Activated T-helper 1 cell treated with anti-CD3 and anti-CD28 coated beads, Interleukin-12 subunit alpha, Interleukin-12 subunit beta, Interleukin-2, Interleukin-4 antibody, amounts not matched to agents 30 ng/mL and 10 ng/mL and 1 ng/mL, durations not matched to agents 14 hours and 24 hours and 36 hours (primary cell): ENCODE data around the gene FYB2. TPM values are rescaled to one million over a fixed set of nuclear protein-coding genes. Genes with fewer than 3 reads are reported as not detected.
A peak's percentile ranks its signal among the peaks of the same experiment; 100 is the strongest.

Source experiments
- DNase-seq: peaks from one replicate; pipeline ENCODE4 v3.0.0; 2021; ENCODE audit warnings: low spot score
- H3K27ac Mint-ChIP-seq: one replicate; pipeline ENCODE4 v1.8.0; 2021; ENCODE audit warnings: mild to moderate bottlenecking, mixed read lengths
- H3K27me3 Mint-ChIP-seq: one replicate; pipeline ENCODE4 v1.8.0; 2022; ENCODE audit warnings: mild to moderate bottlenecking, moderate library complexity, mixed read lengths; ENCODE audit not compliant: insufficient read depth
- H3K36me3 Mint-ChIP-seq: one replicate; pipeline ENCODE4 v1.8.0; 2021; ENCODE audit warnings: low read depth, mixed read lengths
- H3K4me1 Mint-ChIP-seq: one replicate; pipeline ENCODE4 v1.8.0; 2021; ENCODE audit warnings: low read depth, mixed read lengths
- H3K4me3 Mint-ChIP-seq: one replicate; pipeline ENCODE4 v1.8.0; 2021; ENCODE audit warnings: mild to moderate bottlenecking, moderate library complexity, mixed read lengths
- H3K9me3 Mint-ChIP-seq: one replicate; pipeline ENCODE4 v1.8.0; 2021; ENCODE audit warnings: mixed read lengths
- intact Hi-C: fragments of 100-400 bp; cut with micrococcal nuclease; formaldehyde crosslinking; loops from one replicate; pipeline ENCODE4 v1.15.1; 2024
- total RNA-seq: library from RNA; stranded (reverse); gene quantifications from 2 replicates; pipeline ENCODE4 v1.2.3, GENCODE V29; 2022

The FYB2 gene
- total RNA-seq, 1 donor from 2014 or later, result not detected

DNA sequence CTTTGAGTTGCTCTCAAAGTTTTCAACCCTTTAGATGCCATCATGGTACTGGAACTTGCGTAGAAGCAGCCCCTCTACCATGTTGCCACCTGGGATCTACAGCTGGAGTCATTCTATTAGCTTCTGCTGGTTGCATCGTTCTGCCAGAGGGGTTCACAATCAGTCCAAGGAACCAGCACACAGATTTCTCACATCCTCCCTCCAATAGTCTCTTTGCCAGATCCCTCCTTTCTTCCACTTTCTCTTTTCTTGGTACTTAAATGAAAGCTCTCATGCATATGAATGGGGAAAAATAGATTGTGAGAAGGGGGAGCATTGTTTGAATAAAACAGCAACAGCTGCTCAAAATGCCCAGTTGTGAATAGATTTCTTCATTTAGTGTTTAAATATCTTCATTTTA lies 31.2 kb upstream of the FYB2 start:
- Mint-ChIP-seq H3K27me3 (no peaks in the 10 kb centered on the region), H3K27ac (no peak overlapping the region)

DNA sequence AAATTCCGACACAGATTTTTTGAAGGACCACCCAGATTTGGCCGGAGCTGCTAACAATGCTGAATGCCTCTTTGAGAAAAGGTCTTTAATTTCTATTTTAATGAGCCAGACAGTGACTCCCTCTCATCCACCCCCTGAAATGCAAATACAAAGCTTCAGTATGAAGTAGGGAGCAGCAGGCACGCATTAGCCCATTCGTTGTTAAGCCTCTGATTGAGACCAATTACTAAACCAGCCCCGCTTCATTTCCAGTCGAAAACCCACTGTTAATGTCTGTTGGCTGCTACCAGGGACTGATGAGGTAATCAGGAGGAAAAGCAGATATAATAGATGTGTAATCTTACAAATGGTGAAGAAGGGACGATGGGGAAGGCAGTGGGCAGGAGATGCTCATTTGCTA lies 30.5 kb upstream of the FYB2 start:
- DNase-seq, result no peak
- H3K9me3 Mint-ChIP-seq, result no peaks in the 10 kb centered on the region
- intact Hi-C loops, result no loop called here
- no peak overlapping the region for H3K27ac Mint-ChIP-seq
- no peak overlapping the region for H3K4me3 Mint-ChIP-seq
- no peaks in the 10 kb centered on the region for H3K27me3 Mint-ChIP-seq
- no peaks in the 10 kb centered on the region for H3K4me1 Mint-ChIP-seq
- no peaks in the 10 kb centered on the region for H3K36me3 Mint-ChIP-seq

More for the DNA sequence above, 31.2 kb upstream of the FYB2 start:
- no peaks in the 10 kb centered on the region for H3K9me3 Mint-ChIP-seq
- intact Hi-C loops, result no loop called here
- H3K36me3 Mint-ChIP-seq, result no peaks in the 10 kb centered on the region
- no peak overlapping the region for H3K4me3 Mint-ChIP-seq
- no peaks in the 10 kb centered on the region for H3K4me1 Mint-ChIP-seq
- DNase-seq, result no peak

GRCh38 chr1:56845343-56845742 lies 26.1 kb upstream of the FYB2 start:
- no peak for DNase-seq
- H3K36me3 Mint-ChIP-seq, result no peaks in the 10 kb centered on the region
- intact Hi-C loops, result no loop called here
- no peaks in the 10 kb centered on the region for H3K4me1 Mint-ChIP-seq
- H3K27ac Mint-ChIP-seq, result no peak overlapping the region
- H3K9me3 Mint-ChIP-seq, result no peaks in the 10 kb centered on the region
- H3K4me3 Mint-ChIP-seq, result no peak overlapping the region
- no peaks in the 10 kb centered on the region for H3K27me3 Mint-ChIP-seq

DNA sequence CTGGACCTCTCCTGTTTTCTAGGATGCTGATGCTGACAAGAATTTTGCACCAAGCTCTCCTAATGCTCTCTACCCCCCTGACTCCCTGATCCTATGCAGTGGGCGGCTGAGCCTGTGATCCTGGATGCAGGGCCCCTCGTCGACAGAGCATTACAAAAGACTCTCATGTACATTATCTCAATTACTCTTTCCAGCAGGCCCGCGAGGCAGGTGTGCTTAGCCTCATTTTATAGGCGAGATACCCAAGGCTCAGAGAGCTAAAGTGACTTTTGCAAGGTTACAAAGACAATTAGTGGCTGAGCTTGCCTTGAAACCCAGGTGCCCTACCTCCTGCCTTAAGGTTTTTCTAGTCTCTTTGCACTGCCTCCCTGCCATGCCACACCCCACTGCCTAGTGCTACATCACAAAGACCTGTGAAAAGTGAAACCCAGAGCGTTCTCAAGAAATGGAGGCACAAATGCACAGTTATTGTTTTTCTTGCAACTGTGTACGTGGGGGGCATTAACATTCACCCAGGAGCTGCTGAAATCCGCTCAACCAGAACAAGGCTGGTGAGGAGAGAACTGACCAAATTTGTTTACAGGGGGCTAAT lies 25.4 kb upstream of the FYB2 start:
- no peak overlapping the region for H3K4me3 Mint-ChIP-seq
- H3K27me3 Mint-ChIP-seq, result no peaks in the 10 kb centered on the region
- intact Hi-C loops, result no loop called here
- H3K36me3 Mint-ChIP-seq, result no peaks in the 10 kb centered on the region
- H3K27ac Mint-ChIP-seq, result no peak overlapping the region
- H3K9me3 Mint-ChIP-seq, result no peaks in the 10 kb centered on the region
- H3K4me1 Mint-ChIP-seq, result no peaks in the 10 kb centered on the region
- DNase-seq, result no peak

DNA sequence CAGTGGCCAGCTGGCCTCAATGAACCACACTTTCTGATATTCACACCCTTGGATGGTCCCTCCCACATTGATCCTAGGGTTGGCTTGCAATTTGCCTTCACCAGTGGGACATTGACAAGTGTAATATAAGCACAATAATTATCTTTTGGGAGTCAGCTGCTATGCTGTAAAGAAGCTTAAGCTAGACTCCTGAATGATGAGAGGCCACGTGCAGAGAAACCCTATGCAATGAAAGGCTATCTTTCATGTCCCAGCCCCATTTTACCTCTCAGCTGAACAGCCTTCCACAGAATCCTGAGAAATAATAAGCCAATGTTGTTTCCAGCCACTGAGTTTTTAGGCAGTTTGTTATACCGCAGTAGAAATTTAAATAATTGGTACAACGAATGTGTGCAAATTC lies 24.3 kb upstream of the FYB2 start:
- no peak for DNase-seq
- H3K4me1 Mint-ChIP-seq, result no peaks in the 10 kb centered on the region
- no peaks in the 10 kb centered on the region for H3K27me3 Mint-ChIP-seq
- intact Hi-C loops, result no loop called here
- no peaks in the 10 kb centered on the region for H3K9me3 Mint-ChIP-seq
- H3K36me3 Mint-ChIP-seq, result no peaks in the 10 kb centered on the region
- H3K4me3 Mint-ChIP-seq, result no peak overlapping the region
- H3K27ac Mint-ChIP-seq, result no peak overlapping the region

DNA sequence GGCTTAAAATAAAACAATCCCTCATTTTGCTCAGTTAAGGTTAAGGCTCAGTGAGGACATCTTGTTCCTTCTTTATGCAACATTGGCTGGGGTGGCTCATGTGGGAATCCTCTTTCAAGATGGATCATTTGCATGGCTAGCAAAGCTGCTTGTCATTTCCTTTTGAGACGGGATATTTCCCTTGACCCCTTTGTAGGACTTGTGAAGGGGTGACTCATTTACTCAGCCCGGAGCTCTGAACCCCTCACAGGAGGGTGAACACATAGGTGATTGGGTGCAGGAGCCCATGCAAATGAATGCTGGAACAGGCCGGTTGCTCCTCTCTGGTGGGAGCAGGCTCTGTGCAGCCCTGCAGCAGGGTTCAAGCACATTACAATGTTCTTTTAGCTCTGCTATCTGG lies 19.6 kb upstream of the FYB2 start:
- H3K27ac Mint-ChIP-seq, result no peak overlapping the region
- no peaks in the 10 kb centered on the region for H3K9me3 Mint-ChIP-seq
- no peaks in the 10 kb centered on the region for H3K27me3 Mint-ChIP-seq
- no peak for DNase-seq
- H3K36me3 Mint-ChIP-seq, result no peaks in the 10 kb centered on the region
- intact Hi-C loops, result loop anchor here (10.0 kb wide), 2 partner anchors 386 to 1676 kb away; no protein-coding TSS in a partner anchor
- H3K4me3 Mint-ChIP-seq, result no peak overlapping the region
- H3K4me1 Mint-ChIP-seq, result no peaks in the 10 kb centered on the region

- Mint-ChIP-seq H3K9me3 (no peaks in the 10 kb centered on the region), H3K27me3 (no peaks in the 10 kb centered on the region)
- intact Hi-C loops, result loop anchor here (10.0 kb wide), 2 partner anchors 387 to 1677 kb away; no protein-coding TSS in a partner anchor
Observed at GRCh38 chr1:56837244-56837939, 18.2 kb upstream of the FYB2 start.

DNA sequence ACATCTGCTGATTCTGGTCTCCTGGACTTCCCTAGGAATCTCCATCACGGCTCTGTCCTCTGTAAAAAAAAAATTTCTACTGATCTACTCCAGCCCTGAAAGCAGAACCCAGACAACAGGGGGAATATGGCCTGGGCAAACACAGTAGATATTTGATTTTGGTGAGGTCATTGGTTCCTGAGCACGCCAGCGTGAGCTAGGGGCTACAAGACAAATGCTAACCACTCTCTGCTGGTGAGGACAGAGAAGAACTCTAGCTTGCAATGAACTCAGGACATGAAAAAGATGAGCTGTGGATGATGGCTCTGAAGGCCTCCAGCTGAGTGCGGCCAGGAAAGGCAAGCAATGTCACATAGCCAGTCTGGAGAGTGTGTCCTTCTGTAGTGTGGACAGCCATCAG lies 17.2 kb upstream of the FYB2 start:
- intact Hi-C loops, result loop anchor here (10.0 kb wide), 2 partner anchors 388 to 1678 kb away; no protein-coding TSS in a partner anchor
- no peaks in the 10 kb centered on the region for H3K9me3 Mint-ChIP-seq
- H3K4me1 Mint-ChIP-seq, result no peaks in the 10 kb centered on the region
- no peak overlapping the region for H3K27ac Mint-ChIP-seq
- H3K36me3 Mint-ChIP-seq, result no peaks in the 10 kb centered on the region
- H3K27me3 Mint-ChIP-seq, result no peaks in the 10 kb centered on the region
- no peak for DNase-seq
- no peak overlapping the region for H3K4me3 Mint-ChIP-seq

More at GRCh38 chr1:56837244-56837939, 18.2 kb upstream of the FYB2 start:
- H3K4me1 Mint-ChIP-seq, result no peaks in the 10 kb centered on the region
- H3K27ac Mint-ChIP-seq, result no peak overlapping the region
- H3K4me3 Mint-ChIP-seq, result no peak overlapping the region
- no peak for DNase-seq
- H3K36me3 Mint-ChIP-seq, result no peaks in the 10 kb centered on the region

DNA sequence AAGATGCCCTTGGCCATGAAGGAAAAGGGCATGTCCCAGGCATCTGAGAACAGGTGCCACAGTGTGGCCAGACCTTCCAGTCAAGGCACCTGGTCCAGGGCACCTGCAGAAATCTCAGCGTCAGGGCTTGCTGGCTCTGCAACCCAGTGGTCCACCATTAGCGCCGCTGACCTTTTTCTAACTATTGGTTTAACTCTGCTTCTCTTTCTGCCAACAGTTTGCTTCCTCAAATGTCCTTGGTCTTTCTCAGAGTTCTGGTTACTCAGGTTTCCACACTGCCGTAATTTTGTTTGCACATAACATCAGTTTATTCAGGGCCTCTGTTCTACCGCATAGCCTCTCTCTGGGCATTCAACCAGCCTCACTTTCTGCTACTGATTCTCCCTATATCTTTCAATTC lies 16.5 kb upstream of the FYB2 start:
- intact Hi-C loops, result loop anchor here (10.0 kb wide), 2 partner anchors 389 to 1679 kb away; no protein-coding TSS in a partner anchor
- H3K4me1 Mint-ChIP-seq, result no peaks in the 10 kb centered on the region
- no peaks in the 10 kb centered on the region for H3K27me3 Mint-ChIP-seq
- H3K27ac Mint-ChIP-seq, result no peak overlapping the region
- H3K9me3 Mint-ChIP-seq, result no peaks in the 10 kb centered on the region
- no peak overlapping the region for H3K4me3 Mint-ChIP-seq
- no peak for DNase-seq
- H3K36me3 Mint-ChIP-seq, result no peaks in the 10 kb centered on the region

- Mint-ChIP-seq H3K27me3 (no peaks in the 10 kb centered on the region), H3K9me3 (no peaks in the 10 kb centered on the region), H3K27ac (no peak overlapping the region), H3K36me3 (no peaks in the 10 kb centered on the region), H3K4me3 (no peak overlapping the region), H3K4me1 (no peaks in the 10 kb centered on the region)
- no peak for DNase-seq
- intact Hi-C loops, result loop anchor here (10.0 kb wide), 2 partner anchors 390 to 1680 kb away; no protein-coding TSS in a partner anchor
Observed at GRCh38 chr1:56834137-56834900, 15.1 kb upstream of the FYB2 start.

DNA sequence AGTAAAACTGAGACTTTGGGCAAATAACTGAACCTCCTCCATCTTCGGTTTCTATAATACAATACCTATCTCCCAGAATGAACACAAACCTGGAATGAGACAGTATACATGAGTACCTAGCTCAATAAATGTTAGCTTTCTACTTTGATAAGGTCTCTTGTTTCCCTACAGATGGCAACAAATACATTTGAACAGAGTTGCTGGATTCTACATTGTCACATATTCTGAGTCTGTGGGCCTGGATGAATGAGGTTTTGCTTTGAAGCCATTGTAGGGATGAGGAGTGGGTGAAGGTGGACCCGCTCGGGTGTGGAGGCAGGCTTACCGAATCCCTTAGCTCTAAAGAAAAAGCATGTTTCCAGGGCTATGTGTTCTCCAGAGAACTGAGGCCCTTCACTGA lies 13.9 kb upstream of the FYB2 start:
- no peaks in the 10 kb centered on the region for H3K4me1 Mint-ChIP-seq
- peaks cover 1% of the 10 kb centered on the region for H3K27me3 Mint-ChIP-seq
- intact Hi-C loops, result loop anchor here (2.0 to 10.0 kb wide), 3 partner anchors 136 to 1682 kb away; no protein-coding TSS in a partner anchor
- no peak for DNase-seq
- H3K27ac Mint-ChIP-seq, result no peak overlapping the region
- no peaks in the 10 kb centered on the region for H3K9me3 Mint-ChIP-seq
- no peaks in the 10 kb centered on the region for H3K36me3 Mint-ChIP-seq
- H3K4me3 Mint-ChIP-seq, result no peak overlapping the region

GRCh38 chr1:56831871-56832693 lies 12.9 kb upstream of the FYB2 start:
- intact Hi-C loops, result loop anchor here (2.0 to 10.0 kb wide), 3 partner anchors 137 to 1683 kb away; no protein-coding TSS in a partner anchor
- no peak overlapping the region for H3K27ac Mint-ChIP-seq
- no peaks in the 10 kb centered on the region for H3K4me1 Mint-ChIP-seq
- DNase-seq, result peak; percentile 47
- no peaks in the 10 kb centered on the region for H3K36me3 Mint-ChIP-seq
- no peaks in the 10 kb centered on the region for H3K9me3 Mint-ChIP-seq
- no peak overlapping the region for H3K4me3 Mint-ChIP-seq
- H3K27me3 Mint-ChIP-seq, result peaks cover 1% of the 10 kb centered on the region
